Spleen (tissue), 11 donors: ENCODE measurements around the gene S100A14. TPM values are rescaled to one million over a fixed set of nuclear protein-coding genes. Genes with fewer than 3 reads are reported as not detected.

Source experiments
- DNase-seq: peaks from one replicate; pipeline ENCODE4 v3.0.0-alpha.2; 2020
- H3K27ac ChIP-seq, 8 donors: fragments of 200-600 bp; sonication (generic) in 7 of 8; 1 replicate in 4 of 8; 2 replicates in 4 of 8; pipeline versions ENCODE4 v1.5.0 to v1.8.0; 2016 to 2021; ENCODE audit warnings: inconsistent platforms in 4 of 8, mild to moderate bottlenecking in 4 of 8, moderate library complexity in 1 of 8
- H3K27me3 ChIP-seq, 7 donors: fragments of 200-600 bp; sonication (generic) in 6 of 7; replicated peaks in 1 of 7; 1 replicate in 4 of 7; 2 replicates in 3 of 7; pipeline versions ENCODE4 v1.5.0 to v1.8.0; 2016 to 2021; ENCODE audit warnings: inconsistent platforms in 3 of 7, mild to moderate bottlenecking in 1 of 7
- H3K36me3 ChIP-seq, 6 donors: fragments of 200-600 bp; sonication (generic) in 5 of 6; 1 replicate in 4 of 6; 2 replicates in 2 of 6; pipeline versions ENCODE4 v1.5.0 to v1.8.0; 2016 to 2021; ENCODE audit warnings: inconsistent platforms in 2 of 6
- H3K4me1 ChIP-seq, 6 donors: fragments of 200-600 bp; sonication (generic) in 5 of 6; 1 replicate in 3 of 6; 2 replicates in 3 of 6; pipeline versions ENCODE4 v1.5.0 to v1.8.0; 2016 to 2021; ENCODE audit warnings: inconsistent platforms in 3 of 6
- H3K4me3 ChIP-seq, 8 donors: fragments of 200-600 bp; sonication (generic) in 7 of 8; 1 replicate in 4 of 8; 2 replicates in 4 of 8; pipeline versions ENCODE4 v1.5.0 to v1.8.0; 2016 to 2021; ENCODE audit warnings: inconsistent platforms in 4 of 8, mild to moderate bottlenecking in 4 of 8, moderate library complexity in 2 of 8
- H3K9me3 ChIP-seq, 8 donors: fragments of 200-600 bp; sonication (generic) in 7 of 8; 1 replicate in 4 of 8; 2 replicates in 4 of 8; pipeline versions ENCODE4 v1.5.0 to v1.8.0; 2016 to 2021; ENCODE audit warnings: inconsistent platforms in 4 of 8
- CTCF ChIP-seq, 11 experiments: fragments of 200-600 bp in 7 of 11; fragments of 450-650 bp in 4 of 11; sonication (generic) in 4 of 11; IDR thresholded peaks in 8 of 11; conservative IDR thresholded peaks in 3 of 11; 1 replicate in 7 of 11; 2 replicates in 4 of 11; pipeline versions ENCODE4 v1.4.0 to v1.8.0; 2016 to 2021; ENCODE audit warnings: antibody characterized with exemption in 11 of 11, inconsistent platforms in 4 of 11, mild to moderate bottlenecking in 1 of 11
- POLR2A ChIP-seq, 3 donors: fragments of 450-650 bp; IDR thresholded peaks; one replicate each; pipeline ENCODE4 v1.5.1; 2017; ENCODE audit warnings: antibody characterized with exemption in 3 of 3, mild to moderate bottlenecking in 1 of 3
- POLR2AphosphoS5 ChIP-seq, 3 donors: sonication (generic); formaldehyde crosslinking; IDR thresholded peaks; one replicate each; pipeline ENCODE4 v1.5.1; 2017; ENCODE audit warnings: antibody characterized with exemption in 3 of 3
- WGBS, 5 donors: extraction: QIAGEN DNeasy Blood & Tissue Kit in 3 of 5; methylation state at CpG; one replicate each; pipeline versions ENCODE4 v1.1.5 to v1.1.7; 2013 to 2018; 5-methylcytosine and 5-hydroxymethylcytosine counted together
- intact Hi-C: fragments of 100-400 bp; cut with DNase I; formaldehyde crosslinking; loops from one replicate; pipeline ENCODE4 v1.15.0; 2023; ENCODE audit warnings: low total_unique reads
- polyA plus RNA-seq, 3 donors: library from polyadenylated mRNA; stranded (reverse); fragments of 200-250 nt; gene quantifications; one replicate each; pipeline ENCODE4 v1.2.1, GENCODE V29; 2013
- total RNA-seq, 7 donors: library from RNA; depleted of rRNA in 3 of 7; stranded (reverse); fragments of >200 nt in 3 of 7; fragmentation: NEBNext Ultra II Directional in 4 of 7; extraction: Animal tissue kit (Norgen Biotek cat#: 25700) in 4 of 7; gene quantifications; one replicate each; pipeline versions ENCODE4 v1.1.0 to v1.2.1, GENCODE V29; 2016 to 2021
- donor health status: healthy with polysubstance abuse.
- donor health status: DM: no; HTN: no; CAD: no; lungs with moderate emphysema.
- donor health status: DM: no; HTN: no; CAD: no.
- donor health status: Bipolar disorder and iron deficiency.
- donor health status: healthy.
- donor health status: DM: no; HTN: no; CAD: no.
- donor health status: DM: yes; HTN: yes; CAD: no.

Gene S100A14
- total and polyA plus RNA-seq, 10 donors, result 0.28 to 3.0 (median 1.0) TPM; not detected in 3

- Histone ChIP-seq H3K36me3 (peaks cover 0 to 8% (median 0%) of the 10 kb centered on the region in 6 donors), H3K27ac (peak overlapping the region in 4 of 8 donors; percentile 22 to 84 (median 38)), H3K27me3 (no peaks in the 10 kb centered on the region), H3K4me1 (peaks cover 0 to 82% (median 29%) of the 10 kb centered on the region in 6 donors), H3K4me3 (no peak overlapping the region), H3K9me3 (no peaks in the 10 kb centered on the region)
- no peak for DNase-seq
- intact Hi-C loops, result no loop called here
- TF ChIP-seq CTCF (IDR thresholded peaks at IDR 0.05 in 8 of 11, conservative IDR thresholded peaks at IDR 0.05 in 3 of 11) (no peak), POLR2AphosphoS5 (IDR thresholded peaks at IDR 0.05) (no peak), POLR2A (IDR thresholded peaks at IDR 0.05) (no peak)
- WGBS, 5 donors, result 82 to 97% (median 89%) methylated on average over 5 of the region's 5 CpGs
These were observed 13.2 kb upstream of the S100A14 start for GRCh38 chr1:153629343-153629665.

GRCh38 chr1:153628638-153629342 lies 12.7 kb upstream of the S100A14 start:
- H3K4me1 ChIP-seq, result peaks cover 0 to 87% (median 32%) of the 10 kb centered on the region in 6 donors
- no peak for TF ChIP-seq CTCF (IDR thresholded peaks at IDR 0.05 in 8 of 11, conservative IDR thresholded peaks at IDR 0.05 in 3 of 11)

GRCh38 chr1:153627715-153628626 lies 11.8 kb upstream of the S100A14 start, which contains the start of gene S100A1:
TSS of gene S100A1 (plus strand) at chr1:153628434. CDS start at chr1:153630522, 2,088 bp downstream.
- Histone ChIP-seq H3K9me3 (no peaks in the 10 kb centered on the region), H3K36me3 (peaks cover 0 to 8% (median 0%) of the 10 kb centered on the region in 6 donors), H3K4me1 (peaks cover 0 to 87% (median 31%) of the 10 kb centered on the region in 6 donors), H3K27me3 (no peaks in the 10 kb centered on the region), H3K27ac (peak within 1 kb of the TSS; percentile 62 to 87 (median 81)), H3K4me3 (peak within 1 kb of the TSS in 7 of 8 donors; percentile 28 to 62 (median 32))
- WGBS, 5 donors, result 70 to 87% (median 78%) methylated on average over 7 to 10 of the region's 10 CpGs
- no peak for DNase-seq
- intact Hi-C loops, result no loop called here
- TF ChIP-seq CTCF (IDR thresholded peaks at IDR 0.05 in 8 of 11, conservative IDR thresholded peaks at IDR 0.05 in 3 of 11), result peak in 3 of 11 experiments; percentile 5 to 31 (median 17)
- no peak for TF ChIP-seq POLR2AphosphoS5 (IDR thresholded peaks at IDR 0.05)
- no peak for TF ChIP-seq POLR2A (IDR thresholded peaks at IDR 0.05)

More at GRCh38 chr1:153628638-153629342, 12.7 kb upstream of the S100A14 start:
- no peak for DNase-seq
- Histone ChIP-seq H3K4me3 (no peak overlapping the region), H3K27ac (peak overlapping the region in 3 of 8 donors; percentile 38 to 84 (median 38)), H3K27me3 (no peaks in the 10 kb centered on the region), H3K36me3 (peaks cover 0 to 8% (median 0%) of the 10 kb centered on the region in 6 donors), H3K9me3 (no peaks in the 10 kb centered on the region)
- 50 to 74% (median 58%) methylated on average over 6 of the region's 6 CpGs for WGBS, 5 donors
- intact Hi-C loops, result no loop called here
